GM19025 (cell line): Measurements from ENCODE around the gene COL18A1.

Source experiments
- ATAC-seq: cut with Tn5 transposase; IDR thresholded peaks from one replicate; pipeline ENCODE4 v1.9.1; 2021; ENCODE audit warnings: mild to moderate bottlenecking, low read depth, moderate library complexity; ENCODE audit not compliant: unreplicated experiment

Gene COL18A1

DNA sequence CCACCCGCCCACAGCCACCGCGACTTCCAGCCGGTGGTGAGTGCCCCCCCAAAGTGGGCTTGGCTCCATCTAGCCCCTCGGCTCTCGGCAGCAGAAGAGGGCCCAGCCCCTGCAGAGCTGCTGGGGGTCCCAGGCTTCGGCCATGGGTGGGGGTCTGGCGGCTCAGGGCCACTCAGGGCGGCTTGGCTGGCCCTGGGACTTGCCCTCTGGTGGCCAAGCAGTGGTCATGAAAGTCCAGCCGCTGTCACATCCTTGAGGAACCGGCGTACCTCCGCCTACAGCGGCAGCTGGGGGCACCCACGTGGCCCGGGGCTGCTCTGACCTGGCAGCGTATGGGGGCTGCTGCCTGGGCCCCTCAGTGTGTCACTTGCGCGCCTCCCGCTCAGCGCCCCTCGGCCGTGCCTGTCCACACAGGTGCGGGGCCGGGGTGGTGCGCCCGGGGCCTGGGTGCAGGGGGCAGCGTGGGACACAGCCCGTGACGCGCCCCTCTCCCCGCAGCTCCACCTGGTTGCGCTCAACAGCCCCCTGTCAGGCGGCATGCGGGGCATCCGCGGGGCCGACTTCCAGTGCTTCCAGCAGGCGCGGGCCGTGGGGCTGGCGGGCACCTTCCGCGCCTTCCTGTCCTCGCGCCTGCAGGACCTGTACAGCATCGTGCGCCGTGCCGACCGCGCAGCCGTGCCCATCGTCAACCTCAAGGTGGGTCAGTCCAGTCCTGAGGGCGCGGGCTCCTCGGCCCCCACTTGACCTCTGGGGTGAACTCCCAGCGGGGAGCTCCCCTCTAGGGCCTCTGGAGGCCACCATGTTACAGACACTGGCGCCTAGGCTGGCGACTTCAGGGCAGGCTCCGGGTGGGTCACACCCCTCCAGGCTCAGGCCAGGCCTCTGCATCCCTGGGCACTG is 104.9 kb downstream of the COL18A1 start:
- ATAC-seq, result no peak

GRCh38 chr21:45510466-45510955 is 105.5 kb downstream of the COL18A1 start:
- ATAC-seq, result no peak

GRCh38 chr21:45511007-45511406 is 106.0 kb downstream of the COL18A1 start:
- no peak for ATAC-seq

DNA sequence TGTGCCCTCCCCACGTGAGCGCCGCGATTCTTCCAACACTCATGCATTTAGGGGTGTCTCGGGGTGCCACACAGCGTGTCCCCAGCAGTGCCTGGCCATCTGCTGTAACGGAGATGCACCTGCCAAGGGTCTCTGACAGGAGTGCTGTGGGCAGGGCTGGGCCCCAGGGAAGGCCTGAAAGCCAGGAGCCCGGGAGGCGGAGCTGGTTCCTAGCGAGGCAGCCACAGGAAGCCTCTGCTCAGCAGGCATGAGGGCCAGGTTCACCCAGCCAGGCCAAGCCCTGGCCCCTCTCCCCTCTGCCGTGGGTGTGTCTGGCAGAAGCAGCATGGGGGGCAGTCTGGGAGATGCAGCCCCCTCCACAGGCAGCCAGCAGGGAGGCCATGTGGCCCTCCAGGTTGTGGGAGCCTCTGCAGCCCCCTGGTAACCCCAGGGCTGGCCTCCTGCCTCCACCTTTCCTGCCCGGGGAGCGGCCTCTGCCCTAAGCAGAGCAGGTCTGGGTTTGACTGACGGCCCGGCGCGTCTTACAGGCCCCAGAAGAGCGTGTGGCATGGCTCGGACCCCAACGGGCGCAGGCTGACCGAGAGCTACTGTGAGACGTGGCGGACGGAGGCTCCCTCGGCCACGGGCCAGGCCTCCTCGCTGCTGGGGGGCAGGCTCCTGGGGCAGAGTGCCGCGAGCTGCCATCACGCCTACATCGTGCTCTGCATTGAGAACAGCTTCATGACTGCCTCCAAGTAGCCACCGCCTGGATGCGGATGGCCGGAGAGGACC is 106.9 kb downstream of the COL18A1 start:
- ATAC-seq, result no peak

- no peak for ATAC-seq
Observed at GRCh38 chr21:45512626-45513002, 107.6 kb downstream of the COL18A1 start.

DNA sequence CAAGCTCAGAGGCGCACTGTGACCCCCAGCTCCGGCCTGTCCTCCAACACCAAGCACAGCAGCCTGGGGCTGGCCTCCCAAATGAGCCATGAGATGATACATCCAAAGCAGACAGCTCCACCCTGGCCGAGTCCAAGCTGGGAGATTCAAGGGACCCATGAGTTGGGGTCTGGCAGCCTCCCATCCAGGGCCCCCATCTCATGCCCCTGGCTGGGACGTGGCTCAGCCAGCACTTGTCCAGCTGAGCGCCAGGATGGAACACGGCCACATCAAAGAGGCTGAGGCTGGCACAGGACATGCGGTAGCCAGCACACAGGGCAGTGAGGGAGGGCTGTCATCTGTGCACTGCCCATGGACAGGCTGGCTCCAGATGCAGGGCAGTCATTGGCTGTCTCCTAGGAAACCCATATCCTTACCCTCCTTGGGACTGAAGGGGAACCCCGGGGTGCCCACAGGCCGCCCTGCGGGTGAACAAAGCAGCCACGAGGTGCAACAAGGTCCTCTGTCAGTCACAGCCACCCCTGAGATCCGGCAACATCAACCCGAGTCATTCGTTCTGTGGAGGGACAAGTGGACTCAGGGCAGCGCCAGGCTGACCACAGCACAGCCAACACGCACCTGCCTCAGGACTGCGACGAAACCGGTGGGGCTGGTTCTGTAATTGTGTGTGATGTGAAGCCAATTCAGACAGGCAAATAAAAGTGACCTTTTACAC is 108.2 kb downstream of the COL18A1 start:
- no peak for ATAC-seq

DNA sequence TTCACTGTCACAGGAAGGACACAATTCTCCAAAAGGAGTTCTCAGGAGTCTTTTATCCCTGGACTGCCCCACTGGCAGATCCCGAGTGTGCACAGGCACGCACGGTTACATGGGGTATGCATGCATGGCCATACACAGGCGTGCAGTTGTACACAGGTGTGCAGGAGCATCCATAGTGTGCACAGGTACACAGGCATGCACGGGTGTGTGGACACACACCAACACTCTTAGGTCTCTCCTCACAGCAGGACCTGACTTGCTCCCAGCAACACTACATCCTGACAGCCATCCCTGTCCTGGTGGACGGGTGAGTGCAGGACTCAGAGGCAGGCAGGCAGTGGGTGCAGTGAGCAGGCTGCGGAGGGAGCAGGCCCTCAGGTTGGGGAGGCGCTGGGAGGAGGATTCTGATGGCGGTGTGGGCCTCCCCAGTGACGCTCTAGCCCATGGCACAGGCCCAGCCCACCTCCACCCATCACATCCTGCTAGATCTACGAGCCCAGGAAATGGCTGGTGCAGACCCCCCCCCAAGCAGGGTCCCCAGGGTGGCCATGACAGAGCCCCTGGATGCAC is 108.9 kb downstream of the COL18A1 start:
- no peak for ATAC-seq

DNA sequence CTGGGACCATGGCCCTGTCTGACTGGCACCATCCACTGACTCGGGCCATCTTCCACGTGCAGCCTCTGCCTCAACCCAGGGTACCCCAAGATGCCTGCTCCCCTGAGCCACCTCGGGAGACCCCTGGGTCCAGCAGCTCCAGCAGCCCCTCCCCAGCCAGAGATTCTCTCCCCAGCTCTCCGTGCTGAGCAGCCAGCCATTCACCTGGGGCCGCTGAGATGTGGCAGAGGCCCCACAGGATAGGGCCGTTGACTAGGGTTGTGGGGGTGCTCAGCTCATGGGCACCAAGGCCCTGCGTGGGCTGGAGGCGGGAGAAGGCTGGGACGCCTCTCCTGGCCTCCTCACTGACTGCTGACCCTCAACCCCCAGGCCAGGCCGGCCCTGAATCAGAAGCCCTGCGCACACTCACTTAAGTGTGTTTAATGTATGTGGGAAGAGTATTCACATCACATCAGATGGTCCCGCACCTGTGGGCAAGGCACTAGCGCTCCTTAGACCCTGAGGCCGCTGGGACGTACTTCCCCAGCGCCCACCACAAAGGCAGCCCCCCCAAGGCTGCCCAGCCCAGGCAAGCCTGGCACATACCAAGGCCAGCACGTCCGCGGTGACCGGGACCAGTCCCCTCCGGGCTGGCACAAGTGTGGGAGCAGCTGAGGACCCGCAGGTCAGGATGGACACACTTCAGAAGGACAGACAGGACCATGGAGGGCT is 109.5 kb downstream of the COL18A1 start:
- ATAC-seq, result no peak

DNA sequence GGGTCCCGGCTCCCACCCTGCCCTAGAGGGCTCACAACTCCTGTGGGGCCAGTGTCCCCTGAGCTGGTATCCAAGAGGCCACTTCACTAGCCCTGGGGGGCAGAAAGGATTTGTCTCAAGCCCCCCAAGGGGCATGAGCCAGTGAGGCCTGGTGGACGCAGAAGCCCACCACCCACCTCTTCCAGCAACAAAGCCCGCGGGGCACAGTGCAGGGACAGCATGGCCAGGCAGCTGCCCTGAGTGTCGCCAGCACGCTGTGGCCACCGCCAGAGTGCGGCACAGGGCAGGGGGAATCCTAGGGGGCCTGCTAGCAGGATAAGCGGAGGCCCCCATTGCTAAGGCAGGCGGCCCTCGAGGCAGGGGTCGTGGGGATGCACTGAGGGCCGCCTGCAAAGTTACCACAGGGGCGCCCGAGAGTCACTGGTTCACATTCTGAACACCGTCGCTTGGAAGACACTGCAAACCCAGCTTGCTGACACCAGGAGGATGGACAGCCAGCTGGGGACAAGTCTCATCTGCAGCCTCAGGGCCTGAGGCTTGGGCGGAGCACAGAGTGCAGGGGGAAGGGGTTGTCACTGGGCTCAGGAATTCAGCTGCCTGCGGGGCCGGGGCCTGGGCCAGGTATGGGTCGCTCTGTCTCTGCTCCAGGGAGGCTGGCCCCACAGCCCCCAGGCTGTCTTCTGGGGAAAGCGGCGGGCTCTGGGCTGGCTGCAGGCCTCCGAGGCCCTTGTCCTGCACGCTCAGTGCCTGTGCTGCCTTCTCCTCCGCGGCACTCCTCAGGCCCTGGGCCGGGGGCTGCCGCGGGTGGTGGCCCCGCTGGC is 110.5 kb downstream of the COL18A1 start:
- ATAC-seq, result no peak

DNA sequence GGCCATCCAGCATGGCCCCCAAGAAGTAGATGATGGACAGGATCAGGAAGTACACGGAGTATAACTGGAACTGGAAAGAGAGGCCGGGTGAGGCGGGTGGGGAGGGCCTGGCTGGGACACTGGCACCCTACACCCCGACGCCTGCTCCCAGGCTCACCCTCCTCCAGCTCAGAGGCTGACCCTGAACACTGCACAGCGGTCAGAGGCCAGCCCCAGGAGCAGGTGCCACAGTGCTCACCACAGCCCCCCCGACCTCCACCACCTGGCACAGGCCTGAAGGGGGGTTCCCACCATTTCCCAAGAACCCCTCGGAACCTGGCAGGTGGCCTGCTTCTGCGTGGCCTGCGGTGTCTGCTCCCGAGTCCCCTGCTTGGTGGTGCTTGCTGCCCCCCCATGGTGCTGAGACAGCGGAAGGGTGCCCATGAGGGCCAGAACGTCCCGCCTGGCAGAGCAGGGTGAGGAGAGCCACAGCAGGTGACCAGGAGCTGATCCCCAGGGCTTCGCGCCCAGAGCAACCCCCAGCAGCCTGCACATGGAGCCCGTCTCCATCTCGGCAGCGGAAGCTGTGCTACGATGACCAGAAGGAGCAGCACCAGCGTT is 111.2 kb downstream of the COL18A1 start:
- ATAC-seq, result no peak

DNA sequence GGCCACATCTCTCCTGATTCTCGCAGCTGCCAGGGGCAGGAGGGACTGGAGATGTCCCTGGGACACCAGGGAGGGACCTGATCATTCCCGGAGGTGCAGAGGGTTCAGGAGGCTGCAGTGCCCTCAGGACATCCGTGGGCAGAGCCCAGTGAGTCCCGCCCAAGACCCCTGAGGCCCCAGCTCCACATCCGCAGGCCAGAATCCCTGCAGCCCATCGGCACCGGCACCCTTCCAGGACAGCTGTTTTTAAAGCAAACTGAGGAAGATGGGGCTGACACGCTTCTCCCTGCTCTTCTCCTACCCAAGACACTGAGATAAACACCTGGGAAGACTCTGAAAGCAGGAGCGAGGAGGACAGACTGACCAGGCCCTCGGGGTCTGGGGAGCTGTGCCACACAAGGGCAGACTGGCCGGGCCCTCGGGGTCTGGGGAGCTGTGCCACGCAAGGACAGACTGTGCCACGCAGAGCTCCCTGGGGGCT is 111.7 kb downstream of the COL18A1 start:
- no peak for ATAC-seq

GRCh38 chr21:45517249-45518065 is 112.5 kb downstream of the COL18A1 start:
- no peak for ATAC-seq

- ATAC-seq, result no peak
Observed at GRCh38 chr21:45518742-45519141, 113.8 kb downstream of the COL18A1 start.

DNA sequence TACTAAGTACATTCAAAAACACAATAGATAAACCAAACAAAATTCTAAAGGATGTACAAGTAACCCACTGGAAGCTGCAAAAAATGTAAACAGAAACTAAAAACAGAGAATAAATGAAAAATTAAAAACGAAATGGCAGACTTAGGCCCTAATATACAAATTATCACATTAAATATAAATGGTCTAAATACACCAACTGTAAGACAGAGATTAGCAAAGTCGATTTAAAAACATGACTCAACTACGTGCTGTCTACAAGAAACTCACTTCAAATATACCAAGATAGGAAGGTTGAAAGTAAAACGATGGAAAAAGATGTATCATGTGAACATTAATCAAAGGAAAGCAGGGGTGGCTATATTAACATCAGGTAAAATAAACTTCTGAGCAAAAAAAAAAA is 114.2 kb downstream of the COL18A1 start:
- ATAC-seq, result no peak

- no peak for ATAC-seq
Observed at GRCh38 chr21:45521241-45521640, 116.3 kb downstream of the COL18A1 start.

- ATAC-seq, result no peak
Observed at GRCh38 chr21:45522381-45522780, 117.4 kb downstream of the COL18A1 start.

GRCh38 chr21:45522986-45523385 is 118.0 kb downstream of the COL18A1 start:
- ATAC-seq, result no peak
